Kidney epithelial cell (primary cell): ENCODE measurements around the gene FAM124A. TPM values are rescaled to one million over a fixed set of nuclear protein-coding genes. Genes with fewer than 3 reads are reported as not detected.

ENCODE experiments used
- DNase-seq: peaks from one replicate; pipeline ENCODE4 v3.0.0-alpha.2; 2010; ENCODE audit warnings: low read depth
- H3K27me3 ChIP-seq: 2 replicates; pipeline ENCODE4 v1.6.0; 2011; ENCODE audit warnings: low read length; ENCODE audit not compliant: control insufficient read depth, insufficient read depth
- H3K36me3 ChIP-seq: 2 replicates; pipeline ENCODE4 v1.5.1; 2011; ENCODE audit warnings: low read length; ENCODE audit not compliant: control insufficient read depth, insufficient read depth
- H3K4me3 ChIP-seq: 2 replicates; pipeline ENCODE4 v1.5.1; 2011; ENCODE audit warnings: low read depth, mild to moderate bottlenecking, control low read depth, low read length
- total RNA-seq: library from RNA; depleted of rRNA; stranded (reverse); fragments of >200 nt; gene quantifications from 2 replicates; pipeline ENCODE4 v1.2.3, GENCODE V29; 2015
- TF ChIP-seq, protein P1 (sequence below): IDR thresholded peaks from 2 replicates; pipeline ENCODE4 v1.5.1; 2011; ENCODE audit warnings: mild to moderate bottlenecking, moderate library complexity, low read length, control low read depth, inconsistent platforms; ENCODE audit not compliant: insufficient read depth, poor library complexity, severe bottlenecking

Gene FAM124A
- total RNA-seq, 1 donor from 2014 or later = 1.2 TPM

DNA sequence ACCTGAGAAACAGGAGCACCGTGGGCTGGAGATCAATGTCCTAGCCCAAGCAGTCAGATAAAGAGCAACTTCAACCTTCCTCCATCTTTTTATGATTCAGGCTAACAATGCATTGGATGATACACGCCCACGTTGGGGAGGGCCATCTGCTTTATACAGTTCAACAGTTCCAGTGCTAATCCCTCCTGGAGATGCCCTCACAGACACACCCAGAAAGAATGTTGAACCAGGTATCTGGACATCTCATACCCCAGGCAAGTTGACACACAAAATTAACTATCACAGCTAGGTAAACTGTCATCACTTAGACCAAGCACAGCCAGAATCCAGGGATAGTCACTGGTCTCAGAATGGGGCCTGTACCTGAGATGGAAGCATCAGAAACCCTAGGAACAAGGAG is 96.7 kb downstream of the FAM124A start:
- H3K36me3 ChIP-seq = no peaks in the 10 kb centered on the region
- TF ChIP-seq, protein P1, sequence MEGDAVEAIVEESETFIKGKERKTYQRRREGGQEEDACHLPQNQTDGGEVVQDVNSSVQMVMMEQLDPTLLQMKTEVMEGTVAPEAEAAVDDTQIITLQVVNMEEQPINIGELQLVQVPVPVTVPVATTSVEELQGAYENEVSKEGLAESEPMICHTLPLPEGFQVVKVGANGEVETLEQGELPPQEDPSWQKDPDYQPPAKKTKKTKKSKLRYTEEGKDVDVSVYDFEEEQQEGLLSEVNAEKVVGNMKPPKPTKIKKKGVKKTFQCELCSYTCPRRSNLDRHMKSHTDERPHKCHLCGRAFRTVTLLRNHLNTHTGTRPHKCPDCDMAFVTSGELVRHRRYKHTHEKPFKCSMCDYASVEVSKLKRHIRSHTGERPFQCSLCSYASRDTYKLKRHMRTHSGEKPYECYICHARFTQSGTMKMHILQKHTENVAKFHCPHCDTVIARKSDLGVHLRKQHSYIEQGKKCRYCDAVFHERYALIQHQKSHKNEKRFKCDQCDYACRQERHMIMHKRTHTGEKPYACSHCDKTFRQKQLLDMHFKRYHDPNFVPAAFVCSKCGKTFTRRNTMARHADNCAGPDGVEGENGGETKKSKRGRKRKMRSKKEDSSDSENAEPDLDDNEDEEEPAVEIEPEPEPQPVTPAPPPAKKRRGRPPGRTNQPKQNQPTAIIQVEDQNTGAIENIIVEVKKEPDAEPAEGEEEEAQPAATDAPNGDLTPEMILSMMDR = no peak
- no peaks in the 10 kb centered on the region for H3K27me3 ChIP-seq
- DNase-seq = no peak
- H3K4me3 ChIP-seq = no peak overlapping the region

DNA sequence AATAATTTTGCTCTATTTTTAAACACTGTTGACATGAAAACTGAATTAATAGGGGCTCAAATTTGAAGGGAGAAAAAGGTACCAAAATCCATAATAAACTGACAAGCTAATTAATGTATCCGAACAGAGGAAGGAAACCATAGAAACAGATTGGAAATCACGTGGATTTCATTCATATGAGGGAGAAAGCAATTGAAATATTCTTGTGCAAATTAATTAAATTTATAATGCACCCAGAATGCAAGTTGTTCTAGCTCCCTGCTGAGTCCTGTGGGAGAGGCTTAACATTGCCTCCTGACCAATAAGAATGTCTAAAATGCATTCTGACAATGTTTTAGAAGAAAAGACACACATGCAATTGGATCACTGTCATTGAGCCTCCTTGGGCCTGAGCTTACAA is 99.6 kb downstream of the FAM124A start:
- no peak overlapping the region for H3K4me3 ChIP-seq
- no peak for DNase-seq
- no peaks in the 10 kb centered on the region for H3K36me3 ChIP-seq
- no peaks in the 10 kb centered on the region for H3K27me3 ChIP-seq
- TF ChIP-seq, protein P1 = no peak

DNA sequence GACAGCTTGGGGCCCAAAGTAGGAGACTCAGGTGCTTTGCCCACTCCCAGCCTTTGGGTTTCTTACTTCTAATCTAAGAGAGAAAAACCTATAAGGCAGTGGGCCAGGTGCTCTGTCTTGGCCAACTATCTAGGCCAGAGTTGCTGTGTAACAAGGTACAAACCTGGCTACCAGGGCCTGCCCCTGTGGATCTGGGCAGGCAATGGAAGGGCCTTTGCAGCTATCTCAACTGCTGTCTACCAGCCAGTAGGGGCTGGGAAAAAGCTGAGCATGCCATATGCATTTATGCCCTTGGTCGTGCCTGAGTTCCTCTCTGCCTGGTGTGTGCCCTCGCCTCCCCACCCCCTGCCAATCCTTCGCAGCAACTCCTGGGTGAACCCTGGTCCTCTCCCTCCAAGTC is 100.6 kb downstream of the FAM124A start:
- TF ChIP-seq, protein P1 = no peak
- Histone ChIP-seq H3K27me3 (no peaks in the 10 kb centered on the region), H3K36me3 (no peaks in the 10 kb centered on the region), H3K4me3 (no peak overlapping the region)
- no peak for DNase-seq

DNA sequence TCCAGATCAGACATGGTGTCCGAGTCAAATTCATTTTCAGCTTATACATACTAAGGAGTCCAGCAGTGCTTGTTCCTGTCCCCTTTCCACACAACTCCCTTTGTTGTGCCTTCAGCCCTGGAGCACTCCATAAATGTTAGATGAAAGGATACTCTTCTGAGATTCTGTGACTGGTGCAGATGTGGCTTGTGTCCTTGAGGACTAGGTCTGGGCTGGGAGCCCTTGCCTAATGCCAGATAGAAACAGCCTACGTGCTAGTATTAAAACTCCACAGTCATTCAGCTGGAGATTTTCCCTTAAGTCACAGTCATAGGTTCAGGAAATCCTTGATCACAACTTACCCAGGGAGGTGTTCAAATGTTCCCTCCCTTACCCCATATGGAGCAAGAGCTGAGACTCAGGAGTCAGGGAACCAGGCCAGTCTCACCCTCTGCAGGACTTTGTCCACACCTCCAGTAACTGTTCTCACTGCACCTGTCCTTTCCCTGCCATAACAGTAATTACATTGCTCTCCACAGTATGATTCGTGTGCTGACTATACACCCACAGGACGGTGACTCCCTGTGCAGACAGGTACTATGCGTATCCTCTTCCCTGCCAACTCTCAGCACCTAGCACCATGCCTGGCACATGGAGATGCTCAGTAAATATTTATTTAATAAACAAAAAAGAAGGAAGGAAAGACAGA is 101.8 kb downstream of the FAM124A start:
- Histone ChIP-seq H3K36me3 (no peaks in the 10 kb centered on the region), H3K4me3 (no peak overlapping the region), H3K27me3 (no peaks in the 10 kb centered on the region)
- DNase-seq = no peak
- TF ChIP-seq, protein P1 = no peak

DNA sequence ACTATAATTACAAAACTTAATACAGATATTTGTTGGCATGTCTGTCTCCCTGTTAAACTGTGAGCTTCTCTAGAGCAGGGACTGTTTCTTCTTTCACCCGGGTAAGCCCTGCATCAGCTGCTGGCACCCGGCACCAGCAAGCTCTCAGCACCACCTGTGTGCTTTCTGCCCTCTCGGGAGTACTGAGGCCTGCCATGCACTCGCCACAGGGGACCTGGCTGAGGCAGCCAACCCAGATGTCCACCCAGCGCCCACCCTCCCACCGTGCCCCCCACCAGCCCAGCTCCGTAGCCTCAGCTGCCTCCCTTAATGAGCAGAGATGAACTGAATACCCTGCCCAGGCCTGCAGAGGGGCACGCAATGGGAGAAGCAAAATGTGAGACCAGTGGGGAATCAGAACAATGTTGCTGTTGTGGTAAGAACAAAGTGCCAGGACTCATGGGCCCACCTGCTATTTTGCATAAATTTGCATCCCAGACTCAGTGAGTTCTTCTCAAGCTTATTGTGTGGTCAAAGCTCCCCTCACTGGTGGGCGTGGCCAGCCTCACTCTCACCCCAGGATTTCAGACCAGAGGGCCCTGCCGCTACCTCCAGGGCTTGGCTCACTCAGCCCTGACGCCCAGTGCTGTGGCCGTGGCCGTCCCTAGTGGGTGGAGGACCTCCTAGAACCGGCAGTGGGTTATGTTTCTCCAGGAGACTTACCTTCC is 102.7 kb downstream of the FAM124A start:
- DNase-seq = no peak
- H3K27me3 ChIP-seq = no peaks in the 10 kb centered on the region
- H3K36me3 ChIP-seq = no peaks in the 10 kb centered on the region
- H3K4me3 ChIP-seq = no peak overlapping the region
- TF ChIP-seq, protein P1 = no peak
